ENCODE measurements around the gene DOCK4. TPM values are rescaled to one million over a fixed set of nuclear protein-coding genes. Genes with fewer than 3 reads are reported as not detected.

Gene DOCK4
- total RNA-seq, 1 donor from 2014 or later, result 16.8 TPM

- DNase-seq (ENCODE audit: missing footprints) (no peak), ATAC-seq (no peak)
- intact Hi-C loops (cut with DNase I), result no loop called here
Measured at GRCh38 chr7:112056409-112056808, 149.8 kb downstream of the DOCK4 start.

GRCh38 chr7:112053737-112054069 lies 152.5 kb downstream of the DOCK4 start:
- no peak for DNase-seq (ENCODE audit: missing footprints)
- intact Hi-C loops (cut with DNase I), result no loop called here
- no peak for ATAC-seq

- intact Hi-C loops (cut with DNase I), result no loop called here
- DNase-seq (ENCODE audit: missing footprints), result no peak
- no peak for ATAC-seq
Measured at GRCh38 chr7:112052993-112053736, 153.0 kb downstream of the DOCK4 start.

- ATAC-seq, result no peak
- intact Hi-C loops (cut with DNase I), result no loop called here
Measured at GRCh38 chr7:112052498-112052897, 153.7 kb downstream of the DOCK4 start.

GRCh38 chr7:112050250-112050881 lies 155.8 kb downstream of the DOCK4 start:
- no peak for DNase-seq (ENCODE audit: missing footprints)
- no peak for ATAC-seq
- intact Hi-C loops (cut with DNase I), result no loop called here

More at GRCh38 chr7:112052498-112052897, 153.7 kb downstream of the DOCK4 start:
- no peak for DNase-seq (ENCODE audit: missing footprints)

GRCh38 chr7:112049555-112050249 lies 156.5 kb downstream of the DOCK4 start:
- intact Hi-C loops (cut with DNase I), result no loop called here
- ATAC-seq, result no peak
- no peak for DNase-seq (ENCODE audit: missing footprints)

GRCh38 chr7:112047421-112047820 lies 158.8 kb downstream of the DOCK4 start:
- intact Hi-C loops (cut with DNase I), result no loop called here

GRCh38 chr7:112045222-112045621 lies 161.0 kb downstream of the DOCK4 start:
- ATAC-seq (no peak), DNase-seq (ENCODE audit: missing footprints) (no peak)
- intact Hi-C loops (cut with DNase I), result no loop called here

More at GRCh38 chr7:112047421-112047820, 158.8 kb downstream of the DOCK4 start:
- DNase-seq (ENCODE audit: missing footprints) (no peak), ATAC-seq (no peak)

GRCh38 chr7:112042631-112043030 lies 163.6 kb downstream of the DOCK4 start:
- ATAC-seq (no peak), DNase-seq (ENCODE audit: missing footprints) (no peak)
- intact Hi-C loops (cut with DNase I), result no loop called here

GRCh38 chr7:112038353-112038752 lies 167.8 kb downstream of the DOCK4 start:
- intact Hi-C loops (cut with DNase I), result no loop called here
- ATAC-seq (no peak), DNase-seq (ENCODE audit: missing footprints) (no peak)

- intact Hi-C loops (cut with DNase I), result no loop called here
- DNase-seq (ENCODE audit: missing footprints), result no peak
- no peak for ATAC-seq
Measured at GRCh38 chr7:112036071-112036470, 170.1 kb downstream of the DOCK4 start.

GRCh38 chr7:112031689-112032088 lies 174.5 kb downstream of the DOCK4 start:
- intact Hi-C loops (cut with DNase I), result no loop called here
- no peak for DNase-seq (ENCODE audit: missing footprints)

GRCh38 chr7:112025556-112025955 lies 180.6 kb downstream of the DOCK4 start:
- no peak for DNase-seq (ENCODE audit: missing footprints)
- intact Hi-C loops (cut with DNase I), result no loop called here
- ATAC-seq, result no peak

More at GRCh38 chr7:112031689-112032088, 174.5 kb downstream of the DOCK4 start:
- no peak for ATAC-seq

- ATAC-seq (no peak), DNase-seq (ENCODE audit: missing footprints) (no peak)
- intact Hi-C loops (cut with DNase I), result no loop called here
Measured at GRCh38 chr7:112023786-112024185, 182.4 kb downstream of the DOCK4 start.

GRCh38 chr7:112023282-112023681 lies 182.9 kb downstream of the DOCK4 start:
- intact Hi-C loops (cut with DNase I), result no loop called here
- no peak for DNase-seq (ENCODE audit: missing footprints)
- ATAC-seq, result no peak

GRCh38 chr7:112022128-112022527 lies 184.1 kb downstream of the DOCK4 start:
- DNase-seq (ENCODE audit: missing footprints) (no peak), ATAC-seq (peak; percentile 19)
- intact Hi-C loops (cut with DNase I), result no loop called here

GRCh38 chr7:112021379-112022044 lies 184.7 kb downstream of the DOCK4 start:
- peak; percentile 76 for ATAC-seq
- DNase-seq (ENCODE audit: missing footprints), result no peak
- intact Hi-C loops (cut with DNase I), result no loop called here

GRCh38 chr7:112020800-112021199 lies 185.4 kb downstream of the DOCK4 start:
- intact Hi-C loops (cut with DNase I), result no loop called here
- ATAC-seq (peak; percentile 60), DNase-seq (ENCODE audit: missing footprints) (no peak)

GRCh38 chr7:112019932-112020331 lies 186.3 kb downstream of the DOCK4 start:
- DNase-seq (ENCODE audit: missing footprints) (no peak), ATAC-seq (no peak)
- intact Hi-C loops (cut with DNase I), result no loop called here

Data from Right ventricle myocardium inferior (tissue), 1 donor.